Ovary (tissue), 9 donors: Measurements from ENCODE around the gene LRIG3. TPM values are rescaled to one million over a fixed set of nuclear protein-coding genes. Genes with fewer than 3 reads are reported as not detected.
"Not testable (repeated sequence)": the region's sequence is repeated elsewhere in the genome, so short reads cannot be mapped to it uniquely, and the experiment has no call there.

Experiments used
- DNase-seq, 5 donors: peaks; one replicate each; pipeline ENCODE4 v3.0.0-alpha.2; 2019 to 2020
- H3K27ac ChIP-seq, 2 donors: fragments of 200-600 bp; one replicate each; pipeline versions ENCODE4 v1.5.1 to v1.8.0; 2019 to 2022
- H3K27me3 ChIP-seq: fragments of 200-600 bp; one replicate; pipeline ENCODE4 v1.8.0; 2022
- H3K36me3 ChIP-seq: fragments of 200-600 bp; sonication (generic); one replicate; pipeline ENCODE4 v1.5.1; 2019
- H3K4me1 ChIP-seq: one replicate; pipeline ENCODE4 v1.8.1; 2013; ENCODE audit warnings: mild to moderate bottlenecking, moderate library complexity; ENCODE audit not compliant: insufficient read depth
- H3K4me3 ChIP-seq: fragments of 200-600 bp; sonication (generic); one replicate; pipeline ENCODE4 v1.5.1; 2017
- H3K9me3 ChIP-seq, 2 donors: fragments of 200-600 bp in 1 of 2; sonication (generic) in 1 of 2; one replicate each; pipeline versions ENCODE4 v1.5.1 to v1.8.1; 2013 to 2019; ENCODE audit warnings: mild to moderate bottlenecking in 1 of 2, moderate library complexity in 1 of 2
- CTCF ChIP-seq, 3 donors: fragments of 450-650 bp in 2 of 3; fragments of 200-600 bp in 1 of 3; IDR thresholded peaks; one replicate each; pipeline versions ENCODE4 v1.5.1 to v1.8.0; 2016 to 2022; ENCODE audit warnings: antibody characterized with exemption in 3 of 3, mild to moderate bottlenecking in 1 of 3
- EP300 ChIP-seq: sonication (generic); formaldehyde crosslinking; IDR thresholded peaks from one replicate; pipeline ENCODE4 v1.6.1; 2017; ENCODE audit warnings: antibody characterized with exemption
- POLR2A ChIP-seq: fragments of 450-650 bp; IDR thresholded peaks from one replicate; pipeline ENCODE4 v1.6.1; 2017; ENCODE audit warnings: antibody characterized with exemption, mild to moderate bottlenecking, moderate library complexity
- WGBS, 3 donors: extraction: QIAGEN DNeasy Blood & Tissue Kit in 1 of 3; methylation state at CpG; one replicate each; pipeline versions ENCODE4 v1.1.5 to v1.1.7; 2013 to 2017; 5-methylcytosine and 5-hydroxymethylcytosine counted together
- intact Hi-C, 4 donors: fragments of 100-400 bp; cut with DNase I; formaldehyde crosslinking; loops; one replicate each; pipeline versions ENCODE4 v1.11.0 to v1.15.1; 2022 to 2023
- polyA plus RNA-seq, 2 donors: library from polyadenylated mRNA; stranded (reverse); fragments of 200-250 nt in 1 of 2; fragments of 350-450 nt in 1 of 2; fragmentation: Illumina TruSeq in 1 of 2; extraction: RNeasy Lipid Tissue Mini Kit (QIAGEN cat#74804) in 1 of 2; gene quantifications; one replicate each; pipeline ENCODE4 v1.2.3, GENCODE V29; 2013 to 2014
- total RNA-seq, 7 donors: library from RNA; depleted of rRNA in 2 of 7; stranded (reverse); fragments of >200 nt in 2 of 7; fragmentation: NEBNext Ultra II Directional in 3 of 7; extraction: Animal tissue kit (Norgen Biotek cat#: 25700) in 3 of 7; gene quantifications; one replicate each; pipeline versions ENCODE4 v1.1.0 to v1.2.4, GENCODE V29; 2016 to 2023
- donor health status: DM: no; HTN: no; CAD: no; lungs with moderate emphysema.
- donor health status: DM: no; HTN: no; CAD: no.
- donor health status: Bipolar disorder and iron deficiency.
- donor health status: DM: yes; HTN: yes; CAD: no.
- donor health status: DM: no; HTN: no; CAD: no.
- donor health status: DM: yes; HTN: yes; CAD: no.

LRIG3 gene
- total and polyA plus RNA-seq, 9 donors, result 23.4 to 59.4 (median 27.9) TPM

DNA sequence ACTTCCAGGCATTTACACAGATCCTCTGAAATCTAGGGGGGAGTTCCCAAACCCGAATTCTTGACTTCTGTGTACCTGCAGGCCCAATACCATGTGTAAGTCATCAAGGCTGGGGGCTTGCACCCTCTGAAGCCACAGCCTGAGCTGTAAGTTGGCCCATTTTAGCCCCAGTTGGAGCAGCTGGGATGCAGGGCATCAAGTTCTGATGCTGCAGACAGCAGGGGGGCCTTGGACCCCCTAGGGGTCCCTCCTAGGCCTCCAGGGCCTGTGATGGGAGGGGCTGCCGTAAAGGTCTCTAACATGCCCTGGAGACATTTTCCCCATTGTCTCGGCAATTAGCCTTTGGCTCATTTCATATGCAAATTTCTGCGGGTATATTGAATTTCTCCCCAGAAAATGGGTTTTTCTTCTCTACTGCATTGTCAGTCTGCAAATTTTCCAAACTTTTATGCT is 59.5 kb downstream of the LRIG3 start:
- H3K4me1 ChIP-seq, result no peaks in the 10 kb centered on the region
- DNase-seq, result no peak
- H3K27ac ChIP-seq, result no peak overlapping the region
- H3K4me3 ChIP-seq, result no peak overlapping the region
- intact Hi-C loops, result no loop called here
- TF ChIP-seq POLR2A (no peak), CTCF (IDR thresholded peaks at IDR 0.05) (no peak), EP300 (no peak)
- H3K9me3 ChIP-seq, result no peaks in the 10 kb centered on the region
- H3K36me3 ChIP-seq, result no peaks in the 10 kb centered on the region
- H3K27me3 ChIP-seq, result no peaks in the 10 kb centered on the region
- 53 to 76% (median 67%) methylated on average over 4 of the region's 4 CpGs for WGBS, 3 donors

DNA sequence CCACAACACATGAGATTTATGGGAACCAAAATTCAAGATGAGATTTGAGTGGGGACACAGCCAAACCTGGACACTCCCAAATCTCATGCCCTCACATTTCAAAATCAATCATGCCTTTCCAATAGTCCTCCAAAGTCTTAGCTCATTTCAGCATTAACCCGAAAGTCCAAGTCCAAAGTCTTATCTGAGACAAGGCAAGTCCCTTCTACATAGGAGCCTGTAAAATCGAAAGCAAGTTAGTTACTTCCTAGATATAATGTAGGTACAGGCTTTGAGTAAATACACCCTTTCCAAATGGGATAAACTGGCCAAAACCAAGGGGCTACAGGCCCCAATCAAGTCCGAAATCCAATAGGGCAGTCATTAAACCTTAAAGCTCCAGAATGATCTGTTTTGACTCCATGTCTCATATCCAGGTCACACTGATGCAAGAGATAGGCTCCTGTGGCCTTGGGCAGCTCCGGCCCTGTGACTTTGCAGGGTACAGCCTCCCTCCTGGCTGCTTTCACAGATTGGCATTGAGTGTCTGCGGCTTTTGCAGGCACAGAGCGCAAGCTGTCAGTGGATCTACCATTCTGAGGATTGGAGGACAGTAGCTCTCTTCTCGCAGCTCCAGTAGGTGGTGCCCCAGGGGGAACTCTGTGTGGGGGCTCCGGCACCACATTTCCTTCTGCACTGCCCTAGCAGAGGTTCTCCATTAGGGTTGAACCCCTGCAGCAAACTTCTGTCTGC is 60.1 kb downstream of the LRIG3 start:
- no peak for DNase-seq
- WGBS, 3 donors, result 90 to 91% (median 90%) methylated on average over 8 of the region's 8 CpGs
- intact Hi-C loops, result no loop called here

DNA sequence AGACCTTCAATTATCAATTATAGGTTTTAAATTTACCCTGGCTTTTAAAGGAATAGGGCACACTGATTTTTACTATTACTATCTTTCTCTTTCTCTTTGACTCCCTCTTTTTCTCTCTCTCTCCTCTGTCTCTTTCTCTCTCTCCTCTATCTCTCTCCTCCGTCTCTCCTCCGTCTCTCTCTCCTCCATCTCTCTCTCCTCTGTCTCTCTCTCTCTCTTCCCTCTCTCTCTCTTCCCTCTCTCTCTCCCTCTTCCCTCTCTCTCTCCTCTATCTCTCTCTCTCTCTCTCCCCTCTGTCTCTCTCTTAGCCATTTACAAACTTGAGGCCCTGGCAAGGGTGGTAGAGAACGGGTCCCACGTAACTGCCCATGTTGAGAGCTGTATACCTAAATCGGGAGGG is 62.3 kb downstream of the LRIG3 start:
- no peak overlapping the region for H3K4me3 ChIP-seq
- H3K27ac ChIP-seq, result no peak overlapping the region
- no peaks in the 10 kb centered on the region for H3K27me3 ChIP-seq
- H3K9me3 ChIP-seq, result no peaks in the 10 kb centered on the region
- no peak for DNase-seq
- intact Hi-C loops, result no loop called here
- WGBS, 3 donors, result 93 to 95% (median 94%) methylated on average over 5 of the region's 5 CpGs
- H3K4me1 ChIP-seq, result no peaks in the 10 kb centered on the region
- no peaks in the 10 kb centered on the region for H3K36me3 ChIP-seq
- TF ChIP-seq EP300, result no peak
- TF ChIP-seq CTCF (IDR thresholded peaks at IDR 0.05), result no peak
- TF ChIP-seq POLR2A, result no peak

More for the DNA sequence above, 60.1 kb downstream of the LRIG3 start:
- Histone ChIP-seq H3K9me3 (no peaks in the 10 kb centered on the region), H3K36me3 (no peaks in the 10 kb centered on the region), H3K4me1 (no peaks in the 10 kb centered on the region), H3K27me3 (no peaks in the 10 kb centered on the region), H3K4me3 (no peak overlapping the region), H3K27ac (no peak overlapping the region)
- TF ChIP-seq EP300 (no peak), CTCF (IDR thresholded peaks at IDR 0.05) (no peak), POLR2A (no peak)

DNA sequence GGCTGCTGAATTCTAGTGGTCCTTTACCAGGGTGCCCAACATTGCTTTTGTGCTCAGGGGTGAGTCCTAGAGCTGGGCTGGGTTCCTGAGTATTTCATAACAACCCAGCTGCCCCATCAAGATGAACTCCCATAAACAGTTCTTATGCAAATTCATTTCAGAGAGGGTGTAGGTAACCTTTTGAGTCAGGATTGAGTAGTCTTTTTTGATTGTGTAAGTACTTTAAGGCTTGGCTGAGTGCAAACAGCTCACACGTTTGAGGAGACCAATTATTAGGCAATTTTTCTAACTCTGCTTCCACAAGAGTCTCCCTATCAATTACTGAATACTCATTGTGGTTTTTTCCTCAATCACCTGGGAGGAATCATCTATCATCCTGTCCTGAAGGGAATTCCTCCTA is 63.1 kb downstream of the LRIG3 start:
- WGBS, 3 donors, result 37 to 59% (median 45%) methylated on average over 1 of the region's 1 CpG
- H3K36me3 ChIP-seq, H3K27ac ChIP-seq, DNase-seq, H3K4me1 ChIP-seq, H3K4me3 ChIP-seq, H3K27me3 ChIP-seq, intact Hi-C loops, H3K9me3 ChIP-seq: not testable (repeated sequence)

GRCh38 chr12:58855630-58856029 is 64.7 kb downstream of the LRIG3 start:
- H3K9me3 ChIP-seq, H3K4me3 ChIP-seq, H3K27ac ChIP-seq, H3K36me3 ChIP-seq, intact Hi-C loops, H3K4me1 ChIP-seq, DNase-seq, H3K27me3 ChIP-seq: not testable (repeated sequence)
- 67 to 81% (median 81%) methylated on average over 5 of the region's 5 CpGs for WGBS, 3 donors
